PC-3 (cell line): Measurements from ENCODE around the gene NAALADL1.

Experiments
- CTCF ChIP-seq: fragments of 300-600 bp; sonication (generic); conservative IDR thresholded peaks from 2 replicates; pipeline ENCODE4 v1.5.1; 2017; ENCODE audit warnings: antibody characterized with exemption, low read depth, mild to moderate bottlenecking, low read length
- EZH2 ChIP-seq: fragments of 300-600 bp; sonication (generic); IDR thresholded peaks from one replicate; pipeline ENCODE4 v1.6.1; 2017; ENCODE audit warnings: antibody characterized with exemption, mild to moderate bottlenecking, low read length; ENCODE audit not compliant: unreplicated experiment
- EZH2phosphoT487 ChIP-seq: fragments of 300-600 bp; sonication (generic); IDR thresholded peaks from 2 replicates; pipeline ENCODE4 v1.6.1; 2018; ENCODE audit warnings: mild to moderate bottlenecking, antibody characterized with exemption, low read length, borderline replicate concordance

- TF ChIP-seq CTCF (no peak), EZH2 (no peak), EZH2phosphoT487 (no peak)
These were observed 26.1 kb downstream of the NAALADL1 start for GRCh38 chr11:65032216-65032615.
